ENCODE data around the gene IFNK.

The IFNK gene

DNA sequence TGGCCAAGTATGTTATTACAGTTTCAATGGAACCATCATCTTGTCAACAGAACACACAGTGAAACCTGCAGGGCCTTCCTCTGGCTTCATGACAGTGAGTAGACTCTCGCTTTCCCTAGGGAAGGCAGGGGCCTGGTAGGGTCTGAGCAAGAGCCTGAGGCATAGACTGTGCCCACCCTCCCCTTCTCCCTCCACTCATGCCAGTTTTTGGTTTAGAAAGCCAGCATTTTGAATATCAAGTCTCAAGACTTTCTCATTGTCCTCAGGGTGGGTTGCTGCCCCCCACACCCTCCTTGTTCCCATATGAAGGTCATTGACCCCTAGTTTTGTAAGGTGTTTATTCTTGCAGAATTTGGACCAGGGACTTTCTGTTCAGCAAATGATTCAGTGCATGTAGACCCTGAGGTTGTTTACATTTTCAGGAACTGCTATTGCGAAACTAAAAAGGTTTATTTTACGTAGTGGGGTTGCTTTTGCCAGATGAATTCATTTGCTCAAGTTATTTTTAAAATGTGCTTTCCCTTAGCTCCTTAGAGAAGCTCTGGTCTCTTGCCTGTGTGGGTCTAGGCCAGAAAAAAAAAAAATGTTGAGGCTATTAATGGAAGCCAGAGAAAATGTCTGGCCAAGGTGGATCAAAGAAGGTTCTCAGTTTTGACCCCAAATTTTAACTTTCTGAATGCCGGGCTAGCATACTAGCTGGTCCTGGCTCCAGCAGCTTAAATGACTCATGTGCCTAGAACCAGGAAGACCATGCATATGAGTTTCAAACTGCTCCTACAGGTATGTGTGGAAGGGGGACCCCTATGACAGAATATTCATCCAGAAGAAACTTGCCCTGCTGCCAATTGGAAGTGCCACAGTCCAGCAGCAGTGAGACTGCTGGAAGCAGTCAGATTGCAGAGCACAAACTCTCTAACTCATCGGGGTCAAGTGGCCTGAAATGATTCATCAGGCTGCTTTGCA, 15.7 kb downstream of the IFNK start:
- DNase-seq (ENCODE audit: low read depth), result no peak

DNA sequence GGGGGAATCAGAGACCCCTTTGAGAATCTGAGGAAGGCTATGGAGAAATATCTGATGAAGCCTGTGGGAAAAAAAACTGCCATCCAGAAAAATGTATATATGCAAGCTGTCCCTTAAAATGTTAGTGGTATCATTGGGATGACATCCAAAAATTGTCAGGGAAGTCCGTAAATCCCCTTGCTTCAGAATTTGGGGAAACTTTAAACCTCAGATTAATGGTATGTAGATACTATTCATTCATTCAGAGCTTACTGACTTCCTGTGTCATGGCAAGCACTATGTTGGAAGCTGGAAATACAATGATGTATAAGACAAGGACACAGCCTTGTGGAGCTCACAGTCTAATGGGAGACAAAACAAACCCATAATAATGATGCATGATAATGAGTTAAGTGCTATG, 16.4 kb downstream of the IFNK start:
- DNase-seq (ENCODE audit: low read depth), result no peak

DNA sequence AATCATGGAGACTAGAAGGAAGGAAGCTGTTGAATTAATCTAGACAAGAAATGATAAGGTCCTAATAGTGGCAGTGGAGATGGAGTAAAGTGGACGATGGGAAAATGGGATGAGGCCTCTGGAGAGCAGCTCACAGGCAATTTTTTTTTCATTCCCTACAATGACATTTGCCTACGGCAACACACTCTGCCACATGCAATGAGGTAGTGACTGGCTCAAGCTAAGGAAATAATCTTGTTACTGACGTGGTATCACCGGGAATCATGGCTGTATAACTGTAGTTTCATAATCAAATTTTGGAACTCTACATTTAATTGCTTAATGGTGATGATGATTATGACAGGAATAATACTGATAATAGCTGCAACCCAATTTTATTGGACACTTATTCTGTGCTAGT, 17.6 kb downstream of the IFNK start:
- DNase-seq (ENCODE audit: low read depth), result no peak

GRCh38 chr9:27542508-27542907, 18.4 kb downstream of the IFNK start:
- no peak for DNase-seq (ENCODE audit: low read depth)

GRCh38 chr9:27545471-27545870, 21.4 kb downstream of the IFNK start:
- DNase-seq (ENCODE audit: low read depth), result no peak

DNA sequence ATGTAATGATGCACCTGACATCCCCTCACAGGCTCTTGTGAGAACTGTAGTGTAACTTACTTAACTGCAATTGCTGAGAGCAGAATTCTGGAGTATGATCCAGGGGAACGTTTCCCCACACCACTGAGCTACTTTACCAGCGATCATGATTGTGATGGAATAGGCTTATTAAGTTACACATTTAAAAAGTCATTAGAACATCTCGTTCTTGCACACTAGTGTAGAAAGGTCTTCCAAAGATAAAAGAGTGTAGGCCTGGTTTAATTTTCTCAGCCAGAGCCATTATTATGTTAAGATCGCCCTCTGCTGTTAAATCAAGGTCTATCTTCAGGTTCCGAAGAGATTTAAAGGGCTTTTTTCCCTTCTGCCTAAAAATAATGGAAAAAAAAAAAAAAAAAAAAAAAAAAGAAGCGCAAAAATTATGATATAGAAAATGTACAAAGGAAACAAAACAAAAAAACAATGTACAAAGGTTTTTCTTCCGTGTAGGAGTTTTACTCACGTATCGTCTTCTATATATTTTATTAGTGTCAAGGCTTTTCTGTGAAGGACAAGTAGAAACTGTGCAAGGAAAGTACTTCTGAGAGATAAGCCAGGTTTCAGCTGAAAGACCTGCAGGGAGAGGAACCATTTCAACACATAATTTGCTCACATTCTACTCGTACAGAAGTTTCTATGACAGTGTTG, 24.1 kb downstream of the IFNK start:
- no peak for DNase-seq (ENCODE audit: low read depth)

DNA sequence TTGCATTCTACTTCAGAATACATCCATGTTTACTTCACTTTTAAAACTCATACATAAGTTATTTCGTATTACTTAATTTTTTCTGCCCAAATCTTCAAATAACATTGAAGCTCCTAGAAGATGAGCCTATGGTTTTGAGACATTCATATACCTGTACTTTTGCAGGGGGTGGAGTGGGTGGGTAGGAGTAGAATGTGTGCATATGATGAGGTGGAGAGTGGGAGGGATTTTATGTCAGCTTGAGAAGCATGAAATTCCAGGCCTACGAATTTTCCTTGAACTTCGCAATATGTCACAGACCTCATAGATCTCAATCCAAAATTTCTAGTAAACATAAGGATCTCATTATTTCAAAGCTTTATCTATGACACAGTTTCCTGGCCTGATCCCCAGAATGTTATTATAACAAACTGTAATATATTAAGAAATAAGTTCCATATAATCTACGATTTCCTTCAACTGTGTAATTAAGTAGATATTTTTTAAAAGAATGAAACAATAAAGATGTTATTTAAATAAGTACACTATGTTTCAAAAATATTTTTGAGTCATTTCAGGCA, 25.2 kb downstream of the IFNK start:
- DNase-seq (ENCODE audit: low read depth), result no peak

- no peak for DNase-seq (ENCODE audit: low read depth)
Observed at GRCh38 chr9:27554712-27555111, 30.6 kb downstream of the IFNK start.

- DNase-seq (ENCODE audit: low read depth), result no peak
Observed at GRCh38 chr9:27556470-27556869, 32.4 kb downstream of the IFNK start.

- no peak for DNase-seq (ENCODE audit: low read depth)
Observed at GRCh38 chr9:27558307-27558706, 34.2 kb downstream of the IFNK start.

GRCh38 chr9:27560457-27560856, 36.4 kb downstream of the IFNK start:
- no peak for DNase-seq (ENCODE audit: low read depth)

- DNase-seq (ENCODE audit: low read depth), result no peak
Observed at GRCh38 chr9:27561685-27562084, 37.6 kb downstream of the IFNK start.

- no peak for DNase-seq (ENCODE audit: low read depth)
Observed at GRCh38 chr9:27563738-27564430, 39.8 kb downstream of the IFNK start.

DNA sequence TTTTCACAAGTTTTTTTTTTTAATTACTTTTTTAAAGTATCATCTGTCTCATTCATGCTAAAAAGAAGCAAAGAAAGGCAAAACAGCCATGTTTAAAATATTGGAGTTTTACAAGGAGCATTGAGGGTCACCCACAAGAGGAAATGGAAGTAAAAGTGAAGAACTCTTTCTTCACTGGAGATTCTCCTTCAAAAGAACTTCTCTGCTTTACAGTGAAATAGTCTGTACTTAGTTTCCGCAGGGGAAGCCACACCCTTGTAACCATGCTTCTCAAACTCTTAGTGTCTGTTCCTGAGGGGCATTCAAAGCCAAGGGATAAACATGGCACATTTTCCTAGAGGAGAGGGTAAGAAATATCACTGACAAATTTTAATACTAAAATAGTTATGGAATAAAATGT, 40.6 kb downstream of the IFNK start:
- no peak for DNase-seq (ENCODE audit: low read depth)

DNA sequence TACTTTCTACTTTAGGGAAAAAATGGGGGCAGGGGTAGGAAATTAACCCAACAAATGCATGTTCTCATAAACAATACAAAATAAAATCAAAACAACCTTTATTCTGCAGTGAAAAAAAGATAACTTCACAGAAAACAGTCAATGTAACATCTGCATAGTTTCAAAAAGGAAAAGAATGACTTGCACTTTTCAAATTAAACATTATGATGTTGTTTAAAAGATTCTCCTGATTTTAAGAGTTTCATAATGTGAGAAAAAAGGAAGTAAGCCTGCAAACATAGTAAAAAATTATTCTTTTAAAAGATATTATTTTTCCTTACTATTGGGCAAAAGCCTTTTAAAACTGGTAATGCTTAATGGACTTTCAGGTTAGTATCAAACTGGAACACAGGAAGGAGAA, 41.6 kb downstream of the IFNK start:
- no peak for DNase-seq (ENCODE audit: low read depth)

GRCh38 chr9:27566118-27566517, 42.0 kb downstream of the IFNK start:
- DNase-seq (ENCODE audit: low read depth), result no peak

DNA sequence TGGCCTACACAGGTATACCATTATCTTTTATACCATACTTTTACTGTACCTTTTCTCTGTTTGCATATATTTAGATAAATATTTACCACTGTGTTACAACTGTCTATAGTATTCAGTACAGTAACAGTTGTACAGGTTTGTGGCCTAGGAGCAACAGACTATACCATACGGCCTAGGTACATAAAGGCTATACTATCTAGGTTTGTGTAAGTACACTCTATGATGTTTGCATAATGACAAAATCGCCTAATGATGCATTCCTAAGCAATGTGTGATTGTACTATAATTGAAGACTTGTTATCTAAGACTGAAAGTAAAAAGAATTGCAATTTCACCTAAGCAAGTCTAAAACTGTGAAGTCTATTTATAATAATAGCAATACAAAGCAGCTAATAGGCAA, 45.3 kb downstream of the IFNK start:
- DNase-seq (ENCODE audit: low read depth), result no peak

- no peak for DNase-seq (ENCODE audit: low read depth)
Observed at GRCh38 chr9:27571011-27571410, 46.9 kb downstream of the IFNK start.

GRCh38 chr9:27572061-27572460, 48.0 kb downstream of the IFNK start:
- DNase-seq (ENCODE audit: low read depth), result no peak

- DNase-seq (ENCODE audit: low read depth), result no peak
Observed at GRCh38 chr9:27572566-27572917, 48.5 kb downstream of the IFNK start.

- DNase-seq (ENCODE audit: low read depth), result peak; percentile 75
Observed at GRCh38 chr9:27572918-27573633, 49.0 kb downstream of the IFNK start, which contains the start of gene C9orf72. C9orf72 (minus strand) TSS chr9:27573481; CDS start chr9:27567120, 6,361 bp downstream.

Data from activated gamma-delta T cell treated with anti-CD3 and anti-CD28 coated beads, Interleukin-2, amount 50 U/mL, for 16 hours (primary cell).